HCT116 (cell line): Measurements from ENCODE around the gene CBX3. TPM values are rescaled to one million over a fixed set of nuclear protein-coding genes. Genes with fewer than 3 reads are reported as not detected.

ENCODE experiments used
- ATAC-seq: fragments of 200-7000 bp; cut with Tn5 transposase; 2 replicates; pipeline ENCODE4 v1.9.1; 2020; ENCODE audit warnings: mild to moderate bottlenecking, moderate library complexity
- BruUV-seq: library from RNA; stranded (reverse); fragments of 400-500 nt; replicated peaks from 2 replicates; lab custom pipeline; 2021; lab: Mats Ljungman, UMichigan
- CTCF ChIA-PET: fragments of 300-600 bp; sonication (Branson Sonifier 250); formaldehyde crosslinking; loops from one replicate; lab custom pipeline; 2021; ENCODE audit warnings: antibody characterized with exemption; lab: Charles Lee
- POLR2A ChIA-PET: fragments of 300-600, 350-600 bp; sonication (Branson Sonifier 250); formaldehyde crosslinking; loops from one replicate; lab custom pipeline; 2021; ENCODE audit warnings: antibody characterized with exemption; lab: Charles Lee
- RAD21 ChIA-PET, 2 experiments: fragments of 300-600 bp; sonication (Branson Sonifier 250); formaldehyde crosslinking; loops; one replicate each; lab custom pipeline; 2023; ENCODE audit warnings: low total read pairs in 2 of 2; ENCODE audit not compliant: uncharacterized antibody in 2 of 2, unreplicated experiment in 2 of 2, low non-redundant PET in 1 of 2; lab: Charles Lee
- DNase-seq: peaks from one replicate; pipeline ENCODE4 v3.0.0-alpha.2; 2010; ENCODE audit warnings: low read depth, low spot score
- H2AFZ ChIP-seq: fragments of 200-600 bp; shearing (Covaris generic), sonication (generic); 2 replicates; pipeline ENCODE4 v1.6.1; 2017; ENCODE audit warnings: low read depth, mixed run types, mixed read lengths, antibody characterized with exemption, low read length; ENCODE audit not compliant: poor library complexity, severe bottlenecking
- H3K27ac ChIP-seq: 2 replicates; pipeline ENCODE4 v1.5.1; 2012; ENCODE audit warnings: low read depth, low read length
- H3K27me3 ChIP-seq: fragments of 200-600 bp; sonication (generic); 2 replicates; pipeline ENCODE4 v1.6.1; 2016; ENCODE audit warnings: mixed run types, low read length, mixed read lengths; ENCODE audit not compliant: insufficient read depth
- H3K36me3 ChIP-seq, 2 experiments: fragments of 200-500 bp in 1 of 2; fragments of 200-600 bp in 1 of 2; sonication (Bioruptor generic) in 1 of 2; sonication (generic) in 1 of 2; 2 replicates each; pipeline versions ENCODE4 v1.5.1 to v1.6.1; 2014 to 2016; ENCODE audit warnings: low read length in 2 of 2, inconsistent platforms in 1 of 2, mixed read lengths in 1 of 2, mixed run types in 1 of 2; ENCODE audit not compliant: insufficient read depth in 2 of 2, control insufficient read depth in 1 of 2
- H3K4me1 ChIP-seq, 2 experiments: fragments of 200-600 bp in 1 of 2; sonication (generic) in 1 of 2; 2 replicates each; pipeline versions ENCODE4 v1.5.1 to v1.6.1; 2012 to 2017; ENCODE audit warnings: low read length in 2 of 2, inconsistent platforms in 1 of 2, mild to moderate bottlenecking in 1 of 2, mixed read lengths in 1 of 2, mixed run types in 1 of 2, moderate library complexity in 1 of 2; ENCODE audit not compliant: insufficient read depth in 2 of 2, control insufficient read depth in 1 of 2
- H3K4me2 ChIP-seq: fragments of 200-600 bp; sonication (generic); 2 replicates; pipeline ENCODE4 v1.6.1; 2017; ENCODE audit warnings: mixed run types, low read length, mixed read lengths
- H3K4me3 ChIP-seq, 2 experiments: fragments of 200-600 bp in 1 of 2; sonication (generic) in 1 of 2; replicated peaks in 1 of 2; 2 replicates each; pipeline ENCODE4 v1.5.1; 2011 to 2016; ENCODE audit warnings: low read length in 2 of 2, control low read depth in 1 of 2, low read depth in 1 of 2, mild to moderate bottlenecking in 1 of 2, mixed read lengths in 1 of 2, mixed run types in 1 of 2
- H3K79me2 ChIP-seq: fragments of 200-600 bp; sonication (generic); 2 replicates; pipeline ENCODE4 v1.6.1; 2017; ENCODE audit warnings: mild to moderate bottlenecking, mixed run types, low read length, moderate library complexity, mixed read lengths; ENCODE audit not compliant: insufficient read depth
- H3K9ac ChIP-seq: fragments of 200-600 bp; sonication (generic); 2 replicates; pipeline ENCODE4 v1.6.1; 2016; ENCODE audit warnings: low read length, mixed read lengths
- H3K9me2 ChIP-seq: fragments of 200-600 bp; sonication (generic), shearing (Covaris generic); 2 replicates; pipeline ENCODE4 v1.6.1; 2017; ENCODE audit warnings: mixed run types, mild to moderate bottlenecking, moderate library complexity; ENCODE audit not compliant: insufficient read depth
- H3K9me3 ChIP-seq, 2 experiments: fragments of 200-500 bp in 1 of 2; fragments of 200-600 bp in 1 of 2; sonication (Bioruptor generic) in 1 of 2; sonication (generic) in 1 of 2; 2 replicates each; pipeline ENCODE4 v1.6.1; 2014 to 2017; ENCODE audit warnings: low read length in 2 of 2, mixed read lengths in 2 of 2, inconsistent platforms in 1 of 2, low read depth in 1 of 2, mild to moderate bottlenecking in 1 of 2, mixed run types in 1 of 2, moderate library complexity in 1 of 2; ENCODE audit not compliant: control insufficient read depth in 1 of 2, insufficient read depth in 1 of 2
- H4K20me1 ChIP-seq: fragments of 200-600 bp; sonication (generic), shearing (Covaris generic); 2 replicates; pipeline ENCODE4 v1.6.1; 2017; ENCODE audit warnings: mixed run types, mild to moderate bottlenecking, moderate library complexity; ENCODE audit not compliant: insufficient read depth
- ATF3 ChIP-seq: IDR thresholded peaks from 2 replicates; pipeline ENCODE4 v1.6.1; 2012
- CBX3 ChIP-seq: IDR thresholded peaks from 2 replicates; pipeline ENCODE4 v1.6.1; 2012; ENCODE audit warnings: low read depth
- CEBPB ChIP-seq: IDR thresholded peaks from 2 replicates; pipeline ENCODE4 v1.6.1; 2012; ENCODE audit warnings: low read depth
- CTCF ChIP-seq, 3 experiments: fragments of 200-600 bp in 1 of 3; sonication (generic) in 1 of 3; IDR thresholded peaks in 2 of 3; conservative IDR thresholded peaks in 1 of 3; 2 replicates each; pipeline ENCODE4 v1.5.1; 2012 to 2017; ENCODE audit warnings: low read depth in 2 of 3, low read length in 2 of 3, antibody characterized with exemption in 1 of 3, borderline replicate concordance in 1 of 3, control low read depth in 1 of 3, mild to moderate bottlenecking in 1 of 3, mixed read lengths in 1 of 3, mixed run types in 1 of 3, moderate library complexity in 1 of 3; ENCODE audit not compliant: insufficient read depth in 1 of 3
- EGR1 ChIP-seq: IDR thresholded peaks from 2 replicates; pipeline ENCODE4 v1.6.1; 2012; ENCODE audit warnings: low read depth
- EZH2 ChIP-seq: fragments of 200-600 bp; sonication (generic); IDR thresholded peaks from 2 replicates; pipeline ENCODE4 v1.6.1; 2017; ENCODE audit warnings: antibody characterized with exemption, mixed run types
- EZH2phosphoT487 ChIP-seq: fragments of 200-600 bp; IDR thresholded peaks from 2 replicates; pipeline ENCODE4 v1.6.1; 2018; ENCODE audit warnings: antibody characterized with exemption, borderline replicate concordance
- MAX ChIP-seq: IDR thresholded peaks from 2 replicates; pipeline ENCODE4 v1.6.1; 2012
- POLR2A ChIP-seq: IDR thresholded peaks from 2 replicates; pipeline ENCODE4 v1.7.0; 2011; ENCODE audit warnings: borderline replicate concordance; ENCODE audit not compliant: insufficient read depth, insufficient read length; ENCODE audit errors: extremely low read depth
- POLR2AphosphoS5 ChIP-seq: IDR thresholded peaks from 2 replicates; pipeline ENCODE4 v1.6.1; 2011; ENCODE audit warnings: mild to moderate bottlenecking, low read depth, low read length, moderate library complexity
- RAD21 ChIP-seq: IDR thresholded peaks from 2 replicates; pipeline ENCODE4 v1.6.1; 2012; ENCODE audit warnings: low read depth, mild to moderate bottlenecking
- REST ChIP-seq: IDR thresholded peaks from 2 replicates; pipeline ENCODE4 v1.6.1; 2012; ENCODE audit warnings: low read depth
- SIN3A ChIP-seq: IDR thresholded peaks from 2 replicates; pipeline ENCODE4 v1.6.1; 2012; ENCODE audit warnings: low read depth
- SRF ChIP-seq: IDR thresholded peaks from 2 replicates; pipeline ENCODE4 v1.6.1; 2012; ENCODE audit warnings: low read depth
- TCF7L2 ChIP-seq: IDR thresholded peaks from 2 replicates; pipeline ENCODE4 v1.7.0; 2011; ENCODE audit warnings: borderline replicate concordance, inconsistent platforms; ENCODE audit not compliant: insufficient read depth, insufficient read length; ENCODE audit errors: extremely low read depth
- YY1 ChIP-seq: IDR thresholded peaks from 2 replicates; pipeline ENCODE4 v1.6.1; 2011; ENCODE audit warnings: low read length, low read depth, moderate library complexity, mild to moderate bottlenecking; ENCODE audit not compliant: insufficient replicate concordance; ENCODE audit errors: extremely low read depth
- ZBTB33 ChIP-seq: IDR thresholded peaks from 2 replicates; pipeline ENCODE4 v1.6.1; 2011; ENCODE audit warnings: mild to moderate bottlenecking, low read length, moderate library complexity; ENCODE audit not compliant: insufficient replicate concordance; ENCODE audit errors: extremely low read depth
- ZFX ChIP-seq: fragments of 450-650 bp; IDR thresholded peaks from 2 replicates; pipeline ENCODE4 v1.6.1; 2017
- intact Hi-C: fragments of 100-400 bp; cut with micrococcal nuclease; formaldehyde crosslinking; loops from 2 replicates; pipeline ENCODE4 v1.10.0; 2022
- total RNA-seq: library from RNA; stranded (reverse); gene quantifications from one replicate; pipeline ENCODE4 v1.2.1, GENCODE V29; 2021; ENCODE audit not compliant: unreplicated experiment

The CBX3 gene
- total RNA-seq, 1 experiment from 2014 or later: 274 TPM

GRCh38 chr7:26216049-26216448, 14.5 kb downstream of the CBX3 start (continued):
- no peak for TF ChIP-seq MAX

GRCh38 chr7:26224359-26224758, 22.8 kb downstream of the CBX3 start:
- H3K27me3 ChIP-seq: no peaks in the 10 kb centered on the region
- no peak overlapping the region for H2AFZ ChIP-seq
- no peak overlapping the region for H3K4me3 ChIP-seq
- H3K27ac ChIP-seq: no peak overlapping the region
- H3K4me1 ChIP-seq: no peaks in the 10 kb centered on the region
- RAD21 ChIA-PET: no interaction called here
- CTCF ChIA-PET: no interaction called here
- TF ChIP-seq ZBTB33 (no peak), EZH2phosphoT487 (no peak), EGR1 (no peak), SIN3A (no peak), TCF7L2 (no peak), RAD21 (no peak), CEBPB (no peak), POLR2AphosphoS5 (no peak), CTCF (IDR thresholded peaks at IDR 0.05 in 2 of 3, conservative IDR thresholded peaks at IDR 0.05 in 1 of 3; ENCODE audit: borderline replicate concordance in 1 of 3, insufficient read depth in 1 of 3, low read depth in 2 of 3, low read length in 2 of 3) (no peak), MAX (no peak), SRF (no peak), REST (no peak), CBX3 (no peak), YY1 (no peak), POLR2A (no peak), ATF3 (no peak), ZFX (no peak), EZH2 (no peak)
- no peak overlapping the region for H3K4me2 ChIP-seq
- intact Hi-C loops: no loop called here
- H4K20me1 ChIP-seq: no peaks in the 10 kb centered on the region
- no peaks in the 10 kb centered on the region for H3K79me2 ChIP-seq
- no peaks in the 10 kb centered on the region for H3K9me3 ChIP-seq
- H3K36me3 ChIP-seq: no peaks in the 10 kb centered on the region
- H3K9ac ChIP-seq: no peak overlapping the region
- POLR2A ChIA-PET: no interaction called here
- BruUV-seq: no TSS peak
- no peak for ATAC-seq
- no peak for DNase-seq
- no peaks in the 10 kb centered on the region for H3K9me2 ChIP-seq
